Lung (tissue), 12 donors: ENCODE results near the gene CTXN1. TPM values are rescaled to one million over a fixed set of nuclear protein-coding genes. Genes with fewer than 3 reads are reported as not detected.

ENCODE experiments used
- ATAC-seq: fragments of 200-7000 bp; cut with Tn5 transposase; one replicate; pipeline ENCODE4 v1.9.1; 2020; ENCODE audit warnings: moderate number of reproducible peaks; ENCODE audit not compliant: insufficient read depth, low FRiP score
- DNase-seq, 3 donors: peaks; one replicate each; pipeline ENCODE4 v3.0.0-alpha.2; 2013 to 2017
- H3K27ac ChIP-seq, 2 donors: one replicate each; pipeline ENCODE4 v1.5.1; 2013; ENCODE audit warnings: mild to moderate bottlenecking in 2 of 2, moderate library complexity in 2 of 2, control low read depth in 1 of 2, inconsistent platforms in 1 of 2, low read depth in 1 of 2, low read length in 1 of 2
- H3K27me3 ChIP-seq, 3 donors: one replicate each; pipeline ENCODE4 v1.5.1; 2013; ENCODE audit warnings: low read length in 2 of 3; ENCODE audit not compliant: control insufficient read depth in 3 of 3, insufficient read depth in 3 of 3
- H3K36me3 ChIP-seq, 4 donors: one replicate each; pipeline ENCODE4 v1.5.1; 2013; ENCODE audit warnings: low read length in 4 of 4, mild to moderate bottlenecking in 1 of 4, moderate library complexity in 1 of 4; ENCODE audit not compliant: control insufficient read depth in 4 of 4, insufficient read depth in 4 of 4
- H3K4me1 ChIP-seq, 5 donors: one replicate each; pipeline ENCODE4 v1.5.1; 2013; ENCODE audit warnings: low read length in 5 of 5, mild to moderate bottlenecking in 2 of 5, moderate library complexity in 1 of 5; ENCODE audit not compliant: control insufficient read depth in 5 of 5, insufficient read depth in 5 of 5
- H3K4me3 ChIP-seq: one replicate; pipeline ENCODE4 v1.5.1; 2013; ENCODE audit warnings: mild to moderate bottlenecking, control low read depth, moderate library complexity
- H3K9ac ChIP-seq, 2 donors: one replicate each; pipeline ENCODE4 v1.5.1; 2013; ENCODE audit warnings: low read length in 2 of 2, control low read depth in 1 of 2; ENCODE audit not compliant: insufficient read depth in 1 of 2
- H3K9me3 ChIP-seq, 4 donors: one replicate each; pipeline ENCODE4 v1.5.1; 2013; ENCODE audit warnings: low read length in 3 of 4, mild to moderate bottlenecking in 1 of 4, moderate library complexity in 1 of 4; ENCODE audit not compliant: control insufficient read depth in 4 of 4, insufficient read depth in 3 of 4
- WGBS, 2 donors: extraction: QIAGEN DNeasy Blood & Tissue Kit; methylation state at CpG; one replicate each; pipeline ENCODE4 v1.1.7; 2013; 5-methylcytosine and 5-hydroxymethylcytosine counted together
- polyA plus RNA-seq, 2 donors: library from polyadenylated mRNA; stranded (reverse); fragments of 200-250 nt; gene quantifications; one replicate each; pipeline ENCODE4 v1.2.1, GENCODE V29; 2013
- total RNA-seq, 2 donors: library from RNA; depleted of rRNA in 1 of 2; stranded (reverse); fragments of >200 nt in 1 of 2; gene quantifications; one replicate each; pipeline ENCODE4 v1.2.1, GENCODE V29; 2014 to 2021
- TF ChIP-seq, protein P1 (sequence below): IDR thresholded peaks from 2 replicates; pipeline ENCODE4 v1.5.1; 2012; ENCODE audit warnings: mild to moderate bottlenecking; ENCODE audit errors: control extremely low read depth, extremely low read depth
- donor health status: control.
- donor health status: control.
- donor health status: Bipolar disorder and iron deficiency.
- donor health status: healthy.
- donor health status: DM: yes; HTN: yes; CAD: no.

Gene CTXN1
- total and polyA plus RNA-seq, 4 donors: 4.3 to 25.9 (median 6.9) TPM

DNA sequence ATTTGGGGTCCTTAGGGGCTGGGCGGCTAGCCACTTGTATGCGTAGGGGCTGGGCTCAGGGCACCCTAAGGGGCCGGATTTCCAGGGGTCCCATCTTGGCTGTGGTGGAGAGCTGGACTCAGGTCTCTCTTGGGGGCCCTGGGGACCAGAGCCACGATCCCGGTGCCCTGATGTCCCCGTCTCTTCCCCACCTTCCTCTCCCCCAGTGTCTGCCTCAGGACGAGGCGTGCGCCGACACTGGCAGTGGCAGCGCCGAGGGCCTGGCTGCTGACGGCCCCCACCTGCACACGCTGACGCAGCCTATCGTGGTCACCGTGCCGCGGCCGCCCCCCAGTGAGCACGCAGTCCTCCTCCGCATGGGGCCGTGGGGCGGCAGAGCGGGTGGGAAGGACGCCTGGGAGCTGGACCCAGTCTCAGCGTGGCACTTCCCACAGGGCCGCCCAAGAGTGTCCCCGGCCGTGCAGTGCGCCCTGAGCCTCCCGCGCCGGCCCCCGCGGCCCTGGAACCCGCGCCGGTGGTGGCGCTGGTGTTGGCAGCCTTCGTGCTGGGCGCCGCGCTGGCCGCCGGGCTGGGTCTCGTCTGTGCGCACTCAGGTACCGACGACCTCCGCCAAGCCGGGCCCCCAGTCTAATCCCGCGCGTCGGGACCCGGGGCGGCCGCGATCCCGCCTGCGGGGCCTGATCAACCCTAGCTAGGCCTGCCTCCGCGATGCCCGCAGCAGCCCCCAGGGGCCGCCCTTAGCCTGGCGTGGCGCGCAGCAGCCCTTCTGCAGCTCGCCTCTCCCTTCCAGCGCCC is 8.5 kb downstream of the CTXN1 start:
- Histone ChIP-seq H3K9ac (no peak overlapping the region), H3K36me3 (peaks cover 0 to 14% (median 6%) of the 10 kb centered on the region in 4 donors), H3K27ac (peak overlapping the region in 1 of 2 donors; percentile 47), H3K4me1 (peaks cover 0 to 33% (median 12%) of the 10 kb centered on the region in 5 donors), H3K9me3 (peaks cover 0 to 9% (median 0%) of the 10 kb centered on the region in 4 donors), H3K27me3 (peaks cover 0 to 44% (median 28%) of the 10 kb centered on the region in 3 donors), H3K4me3 (no peak overlapping the region)
- DNase-seq: peak; percentile 52 to 70 (median 60)
- no peak for ATAC-seq
- 1 to 2% methylated on average over 59 to 71 of the region's 71 CpGs for WGBS, 2 donors
- TF ChIP-seq, protein P1, sequence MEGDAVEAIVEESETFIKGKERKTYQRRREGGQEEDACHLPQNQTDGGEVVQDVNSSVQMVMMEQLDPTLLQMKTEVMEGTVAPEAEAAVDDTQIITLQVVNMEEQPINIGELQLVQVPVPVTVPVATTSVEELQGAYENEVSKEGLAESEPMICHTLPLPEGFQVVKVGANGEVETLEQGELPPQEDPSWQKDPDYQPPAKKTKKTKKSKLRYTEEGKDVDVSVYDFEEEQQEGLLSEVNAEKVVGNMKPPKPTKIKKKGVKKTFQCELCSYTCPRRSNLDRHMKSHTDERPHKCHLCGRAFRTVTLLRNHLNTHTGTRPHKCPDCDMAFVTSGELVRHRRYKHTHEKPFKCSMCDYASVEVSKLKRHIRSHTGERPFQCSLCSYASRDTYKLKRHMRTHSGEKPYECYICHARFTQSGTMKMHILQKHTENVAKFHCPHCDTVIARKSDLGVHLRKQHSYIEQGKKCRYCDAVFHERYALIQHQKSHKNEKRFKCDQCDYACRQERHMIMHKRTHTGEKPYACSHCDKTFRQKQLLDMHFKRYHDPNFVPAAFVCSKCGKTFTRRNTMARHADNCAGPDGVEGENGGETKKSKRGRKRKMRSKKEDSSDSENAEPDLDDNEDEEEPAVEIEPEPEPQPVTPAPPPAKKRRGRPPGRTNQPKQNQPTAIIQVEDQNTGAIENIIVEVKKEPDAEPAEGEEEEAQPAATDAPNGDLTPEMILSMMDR: no peak

GRCh38 chr19:7916955-7917266 is 9.0 kb downstream of the CTXN1 start:
- Histone ChIP-seq H3K4me1 (peaks cover 0 to 33% (median 12%) of the 10 kb centered on the region in 5 donors), H3K27me3 (peaks cover 0 to 44% (median 28%) of the 10 kb centered on the region in 3 donors), H3K9me3 (peaks cover 0 to 12% (median 0%) of the 10 kb centered on the region in 4 donors), H3K4me3 (no peak overlapping the region), H3K9ac (no peak overlapping the region), H3K36me3 (peaks cover 2 to 13% (median 4%) of the 10 kb centered on the region in 4 donors), H3K27ac (peak overlapping the region in 1 of 2 donors; percentile 47)
- ATAC-seq (no peak), DNase-seq (no peak)
- TF ChIP-seq, protein P1: no peak
- 7 to 8% methylated on average over 12 of the region's 12 CpGs for WGBS, 2 donors

GRCh38 chr19:7916103-7916954 is 9.6 kb downstream of the CTXN1 start:
- Histone ChIP-seq H3K4me1 (peaks cover 0 to 30% (median 7%) of the 10 kb centered on the region in 5 donors), H3K36me3 (peaks cover 0 to 18% (median 3%) of the 10 kb centered on the region in 4 donors), H3K9me3 (peaks cover 0 to 12% (median 0%) of the 10 kb centered on the region in 4 donors), H3K27me3 (peaks cover 0 to 44% (median 28%) of the 10 kb centered on the region in 3 donors), H3K9ac (no peak overlapping the region), H3K27ac (no peak overlapping the region), H3K4me3 (no peak overlapping the region)
- TF ChIP-seq, protein P1: no peak
- no peak for ATAC-seq
- 1% methylated on average over 79 to 104 of the region's 104 CpGs for WGBS, 2 donors
- DNase-seq: peak in 1 of 3 donors; percentile 30
